GM19099 (cell line): Measurements from ENCODE around the gene PSMD7.
A peak's percentile ranks its signal among the peaks of the same experiment; 100 is the strongest.

Experiments
- POLR2A ChIP-seq: IDR thresholded peaks from 3 replicates; pipeline ENCODE4 v1.6.1; 2011; ENCODE audit warnings: low read depth; ENCODE audit not compliant: insufficient read length; ENCODE audit errors: extremely low read depth

The PSMD7 gene

DNA sequence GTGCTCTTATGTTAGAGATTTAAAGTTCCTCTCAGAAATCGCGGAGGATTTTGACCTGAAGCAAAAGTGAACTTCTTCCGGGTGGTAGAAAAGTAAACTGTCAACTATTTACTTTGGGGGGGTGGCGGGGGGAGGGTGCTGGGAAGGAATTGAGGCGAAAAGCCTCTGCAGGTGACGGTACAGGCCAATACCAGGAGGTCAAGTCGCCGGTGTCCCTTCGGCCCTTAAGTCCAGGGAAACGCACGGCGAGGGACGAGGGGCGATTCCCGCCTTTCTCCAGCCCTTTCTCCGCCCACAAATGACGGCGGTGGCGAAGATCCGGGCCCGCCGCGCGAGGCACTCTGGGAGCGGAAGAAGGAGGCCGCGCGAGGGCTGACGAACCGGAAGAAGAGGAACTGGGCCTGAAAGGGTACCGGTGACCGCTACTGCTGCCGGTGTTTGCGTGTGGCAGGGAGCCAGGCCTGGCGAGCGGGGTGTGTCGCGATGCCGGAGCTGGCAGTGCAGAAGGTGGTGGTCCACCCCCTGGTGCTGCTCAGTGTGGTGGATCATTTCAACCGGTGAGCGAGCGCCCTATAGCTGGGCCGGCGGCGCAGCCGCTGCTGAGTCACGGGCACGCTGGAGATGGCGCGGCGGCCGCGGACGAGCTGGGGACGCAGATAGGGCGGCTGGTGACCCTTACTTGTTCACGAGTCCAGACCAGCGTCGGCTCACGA is at the start of gene PSMD7:
PSMD7 (plus strand) TSS at position 383 of the 713 bp plus-strand sequence; CDS start at position 484, 101 bp downstream.
- TF ChIP-seq POLR2A = peak; percentile 86

DNA sequence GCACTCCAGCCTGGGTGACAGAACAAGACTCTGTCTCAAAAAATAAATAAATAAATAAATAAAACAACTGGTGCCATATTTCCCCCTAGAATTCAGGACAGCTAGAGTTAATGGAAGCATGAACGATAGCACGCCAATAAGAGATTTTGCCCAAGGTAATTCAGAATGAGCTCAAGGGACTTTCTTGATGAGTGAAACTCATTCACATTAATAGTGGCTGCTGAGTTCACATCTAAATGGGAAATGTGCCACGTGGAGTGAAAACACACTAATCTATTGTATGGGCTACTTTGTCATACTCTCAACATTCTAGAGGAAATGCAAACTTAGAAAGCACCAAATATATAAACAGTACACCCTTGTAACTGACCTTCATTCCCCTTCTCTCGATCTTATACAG is 47.4 kb upstream of the PSMD7 start:
- TF ChIP-seq POLR2A = no peak

DNA sequence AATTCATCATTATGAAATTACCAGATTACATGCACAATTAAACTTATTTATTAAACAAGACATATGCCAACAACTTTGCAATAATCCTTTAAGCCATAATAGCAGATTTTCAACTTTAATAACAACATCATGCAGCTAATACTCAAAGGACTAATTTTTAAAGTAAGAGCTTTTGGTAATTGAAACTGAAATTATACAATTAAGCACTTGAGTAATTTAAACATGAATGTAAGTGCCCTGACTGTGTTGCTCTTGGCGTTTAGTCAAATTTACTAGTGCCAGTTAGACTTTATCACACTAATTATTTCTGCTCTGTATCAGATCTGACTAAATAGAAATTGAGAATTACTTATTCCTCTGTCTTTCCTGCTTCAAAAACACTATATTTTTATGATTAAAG is 46.8 kb upstream of the PSMD7 start:
- TF ChIP-seq POLR2A = no peak

DNA sequence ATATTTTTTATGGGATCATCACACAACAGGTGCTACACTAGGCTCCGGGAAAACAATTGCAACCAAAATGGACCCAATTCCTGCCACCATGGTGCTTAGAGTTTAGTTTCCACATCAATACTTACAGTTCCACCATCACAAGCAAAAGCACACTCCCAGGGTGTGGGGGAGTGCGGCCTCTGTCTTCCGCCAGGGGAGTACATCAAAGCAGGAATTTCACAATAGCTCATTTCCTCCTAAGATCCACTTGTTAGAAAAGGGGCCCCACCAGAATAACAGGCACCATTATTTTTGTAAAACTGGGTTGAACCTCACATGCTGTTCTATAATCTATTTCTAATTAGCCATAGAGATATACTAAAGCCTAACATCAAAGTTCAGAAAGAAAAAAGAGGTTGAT is 44.3 kb upstream of the PSMD7 start:
- TF ChIP-seq POLR2A = no peak

DNA sequence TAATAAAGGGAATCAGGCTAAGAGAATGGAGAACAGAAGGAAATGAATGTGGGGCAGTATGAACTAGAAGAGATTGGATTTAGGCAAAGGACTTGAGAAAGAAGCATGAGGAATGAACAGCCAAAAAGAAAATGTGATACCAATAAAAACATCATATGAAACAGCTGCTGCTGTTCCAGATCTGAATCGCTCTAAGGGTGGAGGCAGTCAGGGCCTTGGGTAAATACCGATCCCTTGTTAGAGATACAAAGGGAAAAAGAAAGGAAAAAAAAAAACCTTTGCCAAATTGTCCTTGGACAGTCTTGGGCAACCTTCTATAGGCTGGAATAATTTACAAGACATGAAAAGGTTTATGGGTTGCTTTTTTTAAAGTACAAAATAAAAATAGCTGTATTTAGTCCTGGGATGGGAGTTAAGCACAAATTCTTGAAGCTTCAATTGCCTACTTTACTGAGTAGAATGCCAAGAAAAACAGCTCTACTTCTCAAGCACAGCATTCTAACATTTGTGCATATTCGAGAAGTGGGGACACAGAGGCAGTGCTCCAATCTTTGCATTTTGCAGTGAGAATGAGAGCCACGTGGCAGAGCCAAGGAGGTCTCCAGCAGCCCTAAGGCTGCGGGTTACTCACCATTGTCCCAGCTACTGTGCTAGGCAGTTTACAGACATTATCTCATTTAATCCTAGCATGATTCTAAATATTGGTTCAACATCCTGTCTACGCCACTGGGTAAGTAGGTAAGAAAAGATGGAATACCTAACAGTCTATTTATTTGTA is 43.3 kb upstream of the PSMD7 start:
- TF ChIP-seq POLR2A = no peak

DNA sequence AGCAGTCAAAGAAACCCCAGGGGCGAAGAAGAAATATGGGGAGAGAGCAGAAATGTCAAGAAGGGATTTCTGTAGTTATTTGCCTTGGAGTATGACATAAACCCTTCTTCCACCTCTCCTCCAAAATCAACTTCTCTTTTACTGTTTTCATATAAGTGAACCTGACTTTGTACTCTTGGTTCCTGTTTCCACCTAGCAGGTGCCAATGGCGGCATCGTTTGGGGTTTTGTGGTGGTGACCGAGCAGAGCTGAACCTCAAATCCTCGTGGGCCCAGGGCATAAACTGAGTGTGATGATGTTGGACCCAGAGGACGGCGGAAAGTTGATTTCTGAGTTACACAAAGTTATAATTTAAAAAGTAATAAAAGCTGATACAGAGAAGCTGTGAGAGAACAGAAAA is 39.6 kb upstream of the PSMD7 start:
- no peak for TF ChIP-seq POLR2A

DNA sequence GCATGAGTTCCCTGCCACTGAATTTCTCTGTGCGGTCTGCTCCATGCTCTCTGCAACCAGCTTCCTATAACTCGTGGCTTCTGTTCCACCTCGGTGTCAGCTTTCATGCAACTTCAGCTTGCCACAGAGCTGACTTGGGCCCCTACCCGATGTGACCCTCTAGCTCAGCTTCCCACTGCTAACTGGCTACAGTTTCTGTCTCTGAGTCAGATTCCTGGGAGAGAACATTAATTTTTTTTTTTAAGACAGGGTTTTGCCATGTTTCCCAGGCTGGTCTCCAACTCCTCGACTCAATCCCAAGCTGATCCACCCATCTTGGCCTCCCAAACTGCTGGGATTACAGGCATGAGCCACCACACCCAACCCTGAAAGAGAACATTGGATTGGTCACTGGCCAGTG is 35.5 kb upstream of the PSMD7 start:
- no peak for TF ChIP-seq POLR2A

DNA sequence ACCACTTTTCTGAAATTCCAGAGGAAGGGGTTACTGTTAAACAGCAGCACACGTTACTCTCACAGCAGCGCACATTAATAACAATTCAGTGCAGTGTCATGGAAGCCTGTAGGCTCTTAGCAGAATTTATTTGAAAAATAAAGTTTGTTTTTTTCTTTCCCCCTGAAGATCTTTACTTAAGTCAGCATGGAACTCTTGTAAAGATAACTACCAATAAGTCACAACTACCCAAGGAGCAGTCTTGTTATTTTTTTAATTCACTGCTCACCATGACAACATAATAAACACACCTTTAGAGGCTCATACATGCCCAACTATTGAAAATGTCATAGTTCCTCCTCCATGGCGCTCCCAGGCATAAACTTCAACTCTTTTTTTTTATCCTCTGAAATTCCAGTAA is 31.8 kb upstream of the PSMD7 start:
- no peak for TF ChIP-seq POLR2A

DNA sequence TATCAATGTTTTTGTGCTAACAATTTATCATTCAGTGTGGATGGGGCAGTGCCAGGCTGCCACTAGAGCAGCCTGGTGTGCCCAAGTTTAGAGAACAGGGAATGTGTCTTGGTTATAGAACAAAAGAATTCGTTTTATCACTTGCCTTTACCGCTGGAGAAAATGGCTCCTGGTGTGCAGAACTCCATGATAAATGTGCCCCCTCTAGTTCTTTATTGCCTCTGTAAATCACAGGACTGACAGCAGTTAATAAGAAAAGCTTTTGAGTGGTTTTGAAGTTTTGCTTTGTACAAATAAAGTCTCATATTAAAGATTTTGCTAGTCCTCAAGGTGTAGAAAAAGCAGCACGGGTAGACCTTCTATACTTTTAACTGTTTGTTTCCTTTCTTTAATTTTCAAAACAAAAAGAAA is 28.2 kb upstream of the PSMD7 start:
- TF ChIP-seq POLR2A = no peak

DNA sequence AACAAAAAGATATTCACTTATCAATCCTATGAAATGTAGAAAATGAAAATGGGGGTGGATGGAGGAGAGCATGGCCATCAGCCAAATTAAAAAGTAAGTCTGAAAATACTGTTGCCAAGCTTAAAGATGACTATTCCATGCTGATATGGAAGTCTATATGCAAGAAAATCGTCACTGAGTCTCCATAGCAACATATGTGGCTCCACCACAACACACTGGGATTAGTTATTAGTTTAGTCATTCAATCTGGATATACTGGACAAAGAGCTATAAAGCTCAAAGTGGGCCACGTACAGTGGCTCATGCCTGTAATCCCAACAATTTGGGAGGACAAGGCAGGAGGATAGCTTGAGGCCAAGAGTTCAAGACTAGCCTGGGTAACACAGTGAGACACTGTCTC is 24.7 kb upstream of the PSMD7 start:
- TF ChIP-seq POLR2A = no peak

DNA sequence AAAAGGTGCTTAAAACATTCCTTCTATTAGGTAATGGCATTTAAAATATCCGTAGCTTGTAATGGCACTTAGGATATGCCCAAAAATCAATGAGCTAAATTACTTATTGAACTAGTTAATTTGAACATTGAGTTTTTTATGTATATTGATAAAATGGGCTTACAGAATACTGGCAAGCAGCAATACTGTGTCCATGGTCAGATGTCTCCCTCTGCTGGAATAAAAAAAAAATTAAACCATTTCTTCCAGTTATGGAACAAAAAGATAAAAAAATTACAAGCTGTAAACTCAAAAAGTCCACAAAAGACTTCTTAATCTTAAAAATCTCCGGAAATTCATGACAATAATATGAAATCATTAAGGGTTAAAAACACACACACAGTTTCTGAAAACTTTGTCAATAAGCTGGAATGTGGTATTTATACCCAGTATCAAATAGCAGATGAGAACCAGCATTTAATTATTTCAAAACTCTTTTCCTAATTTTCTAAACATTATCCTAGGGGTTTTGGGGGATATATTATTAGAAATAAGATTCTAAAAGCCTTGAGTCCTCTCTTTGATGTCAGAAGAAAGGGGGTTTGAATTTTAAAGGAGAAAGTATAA is 21.5 kb upstream of the PSMD7 start:
- TF ChIP-seq POLR2A = no peak

DNA sequence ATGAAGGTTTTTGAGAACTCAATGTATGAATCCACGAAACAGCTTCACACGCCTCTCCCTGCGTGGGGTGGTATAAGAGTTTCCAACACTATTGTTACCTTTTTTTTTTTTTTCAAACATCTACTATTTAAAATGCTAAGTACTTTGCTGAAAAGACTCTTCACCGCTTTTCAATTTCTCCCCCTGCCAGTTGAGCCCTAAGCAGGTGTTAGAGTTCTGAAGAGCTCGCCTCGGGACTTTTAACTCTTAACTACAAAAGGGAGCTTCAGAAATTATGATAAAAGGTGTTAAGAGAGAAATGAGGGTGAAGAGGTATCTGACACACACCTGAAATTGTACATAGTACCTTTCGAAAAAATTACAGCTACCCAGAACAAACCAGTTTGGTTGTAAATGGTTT is 20.9 kb upstream of the PSMD7 start:
- no peak for TF ChIP-seq POLR2A

DNA sequence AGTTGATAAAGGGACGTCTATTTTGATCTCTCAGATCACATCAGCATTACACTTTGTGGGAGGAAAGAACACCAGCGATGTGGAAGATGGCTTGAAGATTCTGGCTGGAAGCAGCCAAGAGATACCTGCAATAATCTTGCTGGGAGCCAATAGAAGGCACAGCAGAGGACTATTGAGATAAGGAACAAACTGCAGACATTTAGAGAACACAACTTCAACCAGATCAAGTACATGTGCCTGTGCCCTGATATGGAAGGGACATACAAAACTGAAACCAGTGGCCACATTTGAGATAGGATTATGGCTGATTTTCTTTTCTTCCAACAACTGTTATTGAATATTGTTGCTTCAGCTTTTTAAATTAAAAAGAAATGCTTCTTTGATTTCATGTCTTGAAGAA is 18.6 kb upstream of the PSMD7 start:
- no peak for TF ChIP-seq POLR2A

DNA sequence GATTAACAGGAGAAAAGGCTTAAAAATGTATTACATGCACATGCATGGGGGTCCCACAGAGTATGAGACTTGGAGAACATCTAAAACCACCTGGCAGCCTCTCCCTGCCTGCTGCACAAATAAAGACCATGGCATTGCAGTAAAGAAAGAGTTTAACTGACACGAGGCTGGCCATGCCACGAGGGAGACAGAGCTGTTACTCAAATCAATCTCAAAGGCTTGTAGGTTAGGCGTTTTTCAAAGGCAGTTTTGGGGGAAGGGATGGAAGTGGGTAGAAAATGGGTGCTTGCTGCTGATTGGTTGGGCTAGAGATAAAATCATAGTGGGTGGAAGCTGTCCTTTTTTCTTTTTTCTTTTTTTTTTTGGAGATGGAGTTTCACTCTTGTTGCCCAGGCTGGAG is 17.3 kb upstream of the PSMD7 start:
- no peak for TF ChIP-seq POLR2A

DNA sequence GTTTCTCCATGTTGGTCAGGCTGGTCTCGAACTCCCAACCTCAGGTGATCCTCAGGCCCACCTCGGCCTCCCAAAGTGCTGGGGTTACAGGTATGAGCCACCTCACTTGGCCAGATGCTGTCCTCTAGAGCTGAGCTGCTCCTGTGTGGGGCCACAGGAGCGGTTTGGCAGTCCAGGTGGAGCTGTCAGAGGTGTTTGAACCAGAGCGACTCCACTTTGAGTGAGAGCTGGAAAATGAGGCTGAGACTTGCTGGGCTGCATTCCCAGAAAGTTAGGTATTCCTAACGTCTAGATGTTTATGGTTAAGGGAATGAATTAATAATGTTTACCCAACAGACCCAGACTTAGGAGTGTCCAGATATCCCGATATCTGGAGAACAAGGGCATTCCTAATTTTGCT is 16.8 kb upstream of the PSMD7 start:
- TF ChIP-seq POLR2A = no peak

DNA sequence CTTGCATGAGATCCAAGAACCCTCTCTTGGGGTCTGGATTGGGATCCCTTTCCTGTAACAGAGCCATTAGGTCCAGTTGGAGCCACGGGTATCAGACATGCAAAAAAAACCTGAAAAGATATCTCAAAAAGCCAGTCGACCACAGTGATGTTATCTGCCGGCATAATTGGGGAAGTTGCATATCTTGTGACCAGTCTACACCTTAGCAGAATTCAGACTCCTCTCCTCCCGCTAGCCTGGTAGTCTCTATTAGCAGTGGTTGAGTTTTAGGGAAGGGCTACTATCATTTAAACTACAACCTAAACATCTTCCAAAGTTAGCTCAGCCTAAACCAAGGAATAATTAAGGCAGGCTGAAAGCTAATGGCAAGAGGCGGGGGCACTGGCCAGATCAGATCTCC is 16.2 kb upstream of the PSMD7 start:
- TF ChIP-seq POLR2A = no peak
